ENCODE data around the gene ARHGAP31. TPM values are rescaled to one million over a fixed set of nuclear protein-coding genes. Genes with fewer than 3 reads are reported as not detected.
"Not testable (repeated sequence)": the region's sequence is repeated elsewhere in the genome, so short reads cannot be mapped to it uniquely, and the experiment has no call there.

Gene ARHGAP31
- total RNA-seq, 1 donor from 2014 or later: 9.7 TPM

DNA sequence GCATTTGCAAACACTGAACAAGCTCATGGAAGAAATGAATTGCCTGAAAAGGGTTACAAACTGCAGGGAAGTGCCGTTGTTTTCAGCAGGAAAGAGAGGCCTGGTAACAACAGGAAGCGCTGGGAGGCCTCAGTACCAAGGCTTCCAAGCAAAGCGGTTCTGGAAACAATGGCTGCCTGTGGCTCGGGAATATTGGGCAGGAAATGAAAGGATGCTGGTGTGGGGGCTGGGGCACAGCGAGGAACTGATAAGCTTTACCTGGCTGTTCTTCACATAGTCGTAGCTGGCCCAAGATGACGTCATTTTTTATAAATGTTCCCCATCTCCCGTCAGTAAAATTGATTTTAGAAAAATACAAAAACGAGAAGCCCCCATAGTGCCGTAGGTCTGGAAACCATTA lies 55.9 kb downstream of the ARHGAP31 start:
- no peaks in the 10 kb centered on the region for H3K27me3 Mint-ChIP-seq (ENCODE audit: low read depth)
- H3K4me3 Mint-ChIP-seq: no peak overlapping the region
- H3K9me3 Mint-ChIP-seq: no peaks in the 10 kb centered on the region
- TF ChIP-seq, protein P1, sequence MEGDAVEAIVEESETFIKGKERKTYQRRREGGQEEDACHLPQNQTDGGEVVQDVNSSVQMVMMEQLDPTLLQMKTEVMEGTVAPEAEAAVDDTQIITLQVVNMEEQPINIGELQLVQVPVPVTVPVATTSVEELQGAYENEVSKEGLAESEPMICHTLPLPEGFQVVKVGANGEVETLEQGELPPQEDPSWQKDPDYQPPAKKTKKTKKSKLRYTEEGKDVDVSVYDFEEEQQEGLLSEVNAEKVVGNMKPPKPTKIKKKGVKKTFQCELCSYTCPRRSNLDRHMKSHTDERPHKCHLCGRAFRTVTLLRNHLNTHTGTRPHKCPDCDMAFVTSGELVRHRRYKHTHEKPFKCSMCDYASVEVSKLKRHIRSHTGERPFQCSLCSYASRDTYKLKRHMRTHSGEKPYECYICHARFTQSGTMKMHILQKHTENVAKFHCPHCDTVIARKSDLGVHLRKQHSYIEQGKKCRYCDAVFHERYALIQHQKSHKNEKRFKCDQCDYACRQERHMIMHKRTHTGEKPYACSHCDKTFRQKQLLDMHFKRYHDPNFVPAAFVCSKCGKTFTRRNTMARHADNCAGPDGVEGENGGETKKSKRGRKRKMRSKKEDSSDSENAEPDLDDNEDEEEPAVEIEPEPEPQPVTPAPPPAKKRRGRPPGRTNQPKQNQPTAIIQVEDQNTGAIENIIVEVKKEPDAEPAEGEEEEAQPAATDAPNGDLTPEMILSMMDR (IDR thresholded peaks at IDR 0.05; ENCODE audit: unreplicated experiment): no peak
- H3K36me3 Mint-ChIP-seq: no peaks in the 10 kb centered on the region
- peak overlapping the region; percentile 87 for H3K27ac Mint-ChIP-seq
- DNase-seq (ENCODE audit: low spot score in 2 of 2, unreplicated experiment in 2 of 2): no peak
- H3K4me1 Mint-ChIP-seq: peaks cover 50% of the 10 kb centered on the region

DNA sequence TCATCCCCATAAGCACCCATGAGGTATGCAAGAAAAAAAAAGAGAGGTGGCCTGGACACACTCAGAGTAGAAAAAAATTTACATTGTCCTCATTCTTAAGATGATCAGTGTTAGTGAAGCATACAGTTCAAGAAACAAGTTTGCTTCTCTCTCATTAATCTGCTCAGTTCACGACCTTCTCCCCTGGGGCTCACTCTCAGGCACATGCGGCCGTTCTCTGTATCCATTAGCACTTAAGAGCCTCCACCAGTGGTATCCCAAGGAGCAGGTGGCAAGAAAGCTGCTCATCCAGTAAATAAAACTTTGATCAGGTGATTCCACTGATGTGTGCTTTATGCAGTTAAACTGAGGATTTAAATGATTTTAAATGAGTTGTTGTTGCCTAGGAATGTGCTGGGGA lies 57.4 kb downstream of the ARHGAP31 start:
- TF ChIP-seq, protein P1 (IDR thresholded peaks at IDR 0.05; ENCODE audit: unreplicated experiment): no peak
- no peaks in the 10 kb centered on the region for H3K27me3 Mint-ChIP-seq (ENCODE audit: low read depth)
- H3K4me3 Mint-ChIP-seq: no peak overlapping the region
- DNase-seq (ENCODE audit: low spot score in 2 of 2, unreplicated experiment in 2 of 2): no peak
- H3K27ac Mint-ChIP-seq: peak overlapping the region; percentile 87
- no peaks in the 10 kb centered on the region for H3K9me3 Mint-ChIP-seq
- no peaks in the 10 kb centered on the region for H3K36me3 Mint-ChIP-seq
- peaks cover 42% of the 10 kb centered on the region for H3K4me1 Mint-ChIP-seq

DNA sequence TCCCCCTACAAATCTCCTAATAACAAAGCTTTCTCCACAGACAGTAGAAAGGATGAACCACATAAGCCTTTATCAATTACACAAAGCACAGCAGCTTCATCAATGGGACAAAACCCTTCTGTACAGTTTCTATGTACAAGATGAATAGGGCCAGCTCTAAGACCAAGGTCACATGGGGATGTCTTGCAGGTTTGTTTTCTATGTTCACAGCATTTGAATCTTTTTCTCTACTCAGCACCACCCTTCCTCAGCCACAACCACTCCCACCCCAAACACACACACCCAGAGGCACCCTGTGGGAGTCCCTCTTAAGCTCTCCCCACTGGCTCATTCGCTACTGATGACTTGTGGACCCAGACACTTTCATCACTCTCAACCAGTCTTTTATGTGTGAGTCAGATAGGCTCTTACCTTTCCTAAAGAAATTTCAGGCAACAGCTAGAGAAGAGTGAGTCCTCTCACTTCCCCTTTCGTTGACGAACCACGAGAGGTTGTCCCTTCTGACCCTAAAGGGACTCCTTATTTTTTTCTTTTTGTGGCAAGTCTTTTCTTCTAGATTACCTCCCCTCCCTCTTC lies 57.9 kb downstream of the ARHGAP31 start:
- Mint-ChIP-seq H3K27me3 (ENCODE audit: low read depth) (no peaks in the 10 kb centered on the region), H3K36me3 (no peaks in the 10 kb centered on the region), H3K4me1 (peaks cover 46% of the 10 kb centered on the region), H3K4me3 (no peak overlapping the region), H3K27ac (peak overlapping the region; percentile 87), H3K9me3 (no peaks in the 10 kb centered on the region)
- no peak for DNase-seq (ENCODE audit: low spot score in 2 of 2, unreplicated experiment in 2 of 2)
- TF ChIP-seq, protein P1 (IDR thresholded peaks at IDR 0.05; ENCODE audit: unreplicated experiment): no peak

DNA sequence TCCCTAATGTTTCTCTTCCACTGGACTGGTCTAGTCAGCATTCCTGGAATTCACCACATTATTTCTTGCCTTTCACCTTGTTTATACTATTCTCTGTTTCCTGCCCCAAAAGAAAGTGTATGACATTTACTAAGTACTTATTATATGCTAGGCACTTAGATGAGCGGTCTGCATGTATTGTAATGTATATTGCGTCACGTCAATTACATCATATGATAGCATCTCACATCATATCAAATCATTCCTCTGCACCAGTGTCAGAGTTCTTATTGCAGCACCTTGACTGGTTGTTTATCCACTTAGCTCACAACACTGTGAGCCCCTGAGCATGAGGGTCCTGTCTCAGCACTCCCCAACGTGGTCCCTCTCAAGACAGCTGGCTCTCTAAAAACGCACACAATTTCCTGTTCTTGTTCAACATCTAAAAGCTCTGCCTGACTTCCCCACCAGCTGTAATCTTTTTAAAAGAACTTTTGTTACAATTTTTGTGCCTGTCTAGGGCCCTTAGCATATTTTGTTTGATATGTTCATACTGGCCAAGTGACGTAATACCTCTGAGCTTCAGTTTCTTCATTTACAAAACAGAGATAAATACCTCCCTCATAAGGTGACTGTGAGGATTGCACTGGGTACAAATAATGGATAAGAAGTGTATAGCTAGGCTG lies 58.8 kb downstream of the ARHGAP31 start:
- Mint-ChIP-seq H3K4me1 (peaks cover 47% of the 10 kb centered on the region), H3K36me3 (no peaks in the 10 kb centered on the region), H3K4me3 (no peak overlapping the region), H3K9me3 (no peaks in the 10 kb centered on the region), H3K27ac (peak overlapping the region; percentile 87), H3K27me3 (ENCODE audit: low read depth) (no peaks in the 10 kb centered on the region)
- TF ChIP-seq, protein P1 (IDR thresholded peaks at IDR 0.05; ENCODE audit: unreplicated experiment): no peak
- no peak for DNase-seq (ENCODE audit: low spot score in 2 of 2, unreplicated experiment in 2 of 2)

DNA sequence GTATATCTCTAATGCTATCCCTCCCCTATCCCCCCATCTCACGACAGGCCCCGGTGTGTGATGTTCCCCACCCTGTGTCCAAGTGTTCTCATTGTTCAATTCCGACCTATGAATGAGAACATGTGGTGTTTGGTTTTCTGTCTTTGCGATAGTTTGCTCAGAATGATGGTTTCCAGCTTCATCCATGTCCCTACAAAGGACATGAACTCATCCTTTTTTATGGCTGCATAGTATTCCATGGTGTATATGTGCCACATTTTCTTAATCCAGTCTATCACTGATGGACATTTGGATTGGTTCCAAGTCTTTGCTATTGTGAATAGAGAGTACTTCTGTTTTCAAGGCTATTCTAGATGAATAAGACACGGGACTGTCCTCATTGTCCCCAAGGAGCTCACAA lies 61.4 kb downstream of the ARHGAP31 start:
- not testable (repeated sequence) for H3K36me3 Mint-ChIP-seq; H3K4me3 Mint-ChIP-seq; DNase-seq (ENCODE audit: low spot score in 2 of 2, unreplicated experiment in 2 of 2); H3K9me3 Mint-ChIP-seq; H3K27me3 Mint-ChIP-seq (ENCODE audit: low read depth); H3K27ac Mint-ChIP-seq
- peaks cover 45% of the 10 kb centered on the region for H3K4me1 Mint-ChIP-seq

DNA sequence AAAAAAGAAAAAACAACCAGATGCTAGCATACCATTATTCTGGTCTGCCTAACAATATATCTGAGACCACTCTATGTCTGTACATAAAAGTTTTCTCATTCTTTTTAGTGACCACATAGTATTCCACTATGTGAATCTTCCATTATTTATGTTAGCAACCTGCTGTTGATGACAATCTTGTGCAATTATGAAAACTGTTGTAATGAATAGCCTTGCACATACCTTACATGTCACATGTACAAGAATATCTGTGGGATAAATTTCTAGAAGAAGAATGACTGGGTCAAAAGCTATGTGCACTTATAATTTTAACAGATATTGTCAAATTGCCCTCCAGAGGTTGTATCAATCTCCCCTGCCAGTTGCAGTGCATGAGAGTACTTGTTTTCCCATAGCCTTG lies 62.5 kb downstream of the ARHGAP31 start:
- Mint-ChIP-seq H3K4me1 (peaks cover 41% of the 10 kb centered on the region), H3K27me3 (ENCODE audit: low read depth) (no peaks in the 10 kb centered on the region), H3K4me3 (no peak overlapping the region), H3K27ac (no peak overlapping the region), H3K9me3 (no peaks in the 10 kb centered on the region), H3K36me3 (no peaks in the 10 kb centered on the region)
- no peak for DNase-seq (ENCODE audit: low spot score in 2 of 2, unreplicated experiment in 2 of 2)
- TF ChIP-seq, protein P1 (IDR thresholded peaks at IDR 0.05; ENCODE audit: unreplicated experiment): no peak
